HG03280 (cell line): ENCODE results near the gene CENPVL2.
"Not testable (repeated sequence)": the region's sequence is repeated elsewhere in the genome, so short reads cannot be mapped to it uniquely, and the experiment has no call there.

Experiments used
- ATAC-seq: cut with Tn5 transposase; IDR thresholded peaks from one replicate; pipeline ENCODE4 v1.9.1; 2021; ENCODE audit warnings: mild to moderate bottlenecking, moderate library complexity; ENCODE audit not compliant: unreplicated experiment

Gene CENPVL2

DNA sequence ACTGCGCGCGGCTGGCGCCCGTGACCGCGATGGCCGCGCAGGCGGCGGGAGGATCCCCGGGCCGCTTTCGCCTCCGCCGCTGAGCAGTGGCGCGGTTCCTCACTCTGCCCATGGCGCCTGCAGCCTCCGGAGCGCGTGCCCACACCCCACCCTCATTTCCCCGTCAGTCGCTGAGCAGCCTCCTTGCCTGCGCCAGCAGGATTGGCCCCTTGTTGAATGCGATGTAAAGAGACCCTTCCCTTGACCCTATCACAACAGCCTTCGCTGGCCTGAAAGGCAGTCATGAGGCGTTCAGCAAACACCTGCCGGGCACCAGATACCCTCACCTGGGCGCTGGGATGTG, at the start of gene CENPVL2:
Gene CENPVL2 (minus strand): TSS at position 112 of the 343 bp plus-strand sequence. CDS start 0 bp downstream, at position 112.
- ATAC-seq: not testable (repeated sequence)

DNA sequence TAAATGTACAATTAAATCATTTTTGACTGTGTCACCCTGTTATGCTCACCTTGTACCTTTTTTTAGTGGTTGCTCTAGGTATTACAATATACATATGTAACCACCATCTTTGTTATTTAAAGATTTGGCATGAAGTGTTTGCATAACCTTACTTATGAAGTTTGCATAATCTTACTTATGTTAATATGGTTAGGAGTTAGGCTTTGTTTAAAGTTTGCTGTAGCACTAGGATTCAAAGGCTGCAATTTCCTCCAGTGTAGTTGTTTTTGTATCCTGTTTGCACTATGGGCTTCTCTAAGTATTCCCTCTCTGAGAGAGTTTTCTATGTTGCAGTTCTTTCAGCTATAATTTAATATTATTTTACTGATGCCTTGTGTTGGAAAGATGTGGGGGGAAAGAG, 45.6 kb upstream of the CENPVL2 start:
- ATAC-seq: no peak

DNA sequence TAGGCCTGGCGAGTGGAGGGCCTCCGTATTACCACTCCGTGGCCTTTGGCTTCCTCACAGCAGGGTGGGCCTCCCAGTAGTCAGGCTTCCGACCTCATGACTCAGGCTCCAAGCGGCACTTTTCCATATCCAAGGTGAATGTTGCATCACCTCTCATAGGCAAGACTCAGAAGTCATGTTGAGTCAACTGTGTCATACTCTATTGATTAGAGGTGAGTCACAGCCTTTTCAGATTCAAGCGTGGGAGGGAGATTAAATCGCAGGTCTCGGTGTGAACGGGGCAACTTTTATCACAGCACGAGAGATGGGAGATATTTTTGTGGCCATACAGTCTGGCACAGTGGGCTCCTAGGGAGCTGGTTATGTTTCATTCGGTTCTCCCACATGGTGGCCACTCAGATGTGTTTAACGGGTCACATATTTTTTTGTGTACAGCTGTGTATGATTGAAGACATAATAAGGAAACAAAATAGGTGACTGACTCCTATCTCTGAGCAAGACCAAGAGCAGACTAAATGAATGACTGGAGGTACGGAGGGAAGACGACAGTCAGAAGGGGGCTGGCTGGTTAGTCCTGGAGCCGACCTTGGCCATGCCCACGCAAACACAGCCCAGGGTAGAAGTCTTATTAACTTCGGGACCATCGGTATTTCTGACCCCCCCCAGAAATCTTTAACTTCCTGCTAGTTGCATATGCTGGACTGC, 30.5 kb upstream of the CENPVL2 start:
- not testable (repeated sequence) for ATAC-seq

DNA sequence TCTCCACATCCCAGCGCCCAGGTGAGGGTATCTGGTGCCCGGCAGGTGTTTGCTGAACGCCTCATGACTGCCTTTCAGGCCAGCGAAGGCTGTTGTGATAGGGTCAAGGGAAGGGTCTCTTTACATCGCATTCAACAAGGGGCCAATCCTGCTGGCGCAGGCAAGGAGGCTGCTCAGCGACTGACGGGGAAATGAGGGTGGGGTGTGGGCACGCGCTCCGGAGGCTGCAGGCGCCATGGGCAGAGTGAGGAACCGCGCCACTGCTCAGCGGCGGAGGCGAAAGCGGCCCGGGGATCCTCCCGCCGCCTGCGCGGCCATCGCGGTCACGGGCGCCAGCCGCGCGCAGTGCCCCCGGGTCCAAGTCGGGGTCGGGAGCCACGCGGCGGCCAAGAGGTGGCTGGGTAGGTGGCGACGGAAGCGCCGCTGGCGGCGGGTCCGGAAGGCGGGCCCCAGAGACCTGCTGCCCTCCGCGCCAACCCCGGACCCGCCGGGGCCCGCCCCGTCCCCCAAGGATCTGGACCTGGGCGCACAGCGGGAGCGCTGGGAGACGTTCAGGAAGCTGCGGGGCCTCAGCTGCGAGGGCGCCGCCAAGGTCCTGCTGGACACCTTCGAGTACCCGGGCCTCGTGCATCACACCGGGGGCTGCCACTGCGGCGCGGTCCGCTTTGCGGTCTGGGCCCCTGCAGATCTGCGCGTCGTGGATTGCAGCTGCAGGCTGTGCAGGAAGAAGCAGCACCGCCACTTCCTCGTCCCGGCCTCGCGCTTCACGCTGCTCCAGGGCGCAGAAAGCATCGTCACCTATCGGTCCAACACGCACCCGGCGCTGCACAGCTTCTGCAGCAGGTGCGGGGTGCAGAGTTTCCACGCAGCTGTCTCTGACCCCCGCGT, 27.9 kb upstream of the CENPVL2 start, which contains the start of gene CENPVL1:
Gene CENPVL1 (plus strand): TSS at position 236 of the 888 bp plus-strand sequence. CDS start 0 bp downstream, at position 236.
- ATAC-seq: not testable (repeated sequence)

DNA sequence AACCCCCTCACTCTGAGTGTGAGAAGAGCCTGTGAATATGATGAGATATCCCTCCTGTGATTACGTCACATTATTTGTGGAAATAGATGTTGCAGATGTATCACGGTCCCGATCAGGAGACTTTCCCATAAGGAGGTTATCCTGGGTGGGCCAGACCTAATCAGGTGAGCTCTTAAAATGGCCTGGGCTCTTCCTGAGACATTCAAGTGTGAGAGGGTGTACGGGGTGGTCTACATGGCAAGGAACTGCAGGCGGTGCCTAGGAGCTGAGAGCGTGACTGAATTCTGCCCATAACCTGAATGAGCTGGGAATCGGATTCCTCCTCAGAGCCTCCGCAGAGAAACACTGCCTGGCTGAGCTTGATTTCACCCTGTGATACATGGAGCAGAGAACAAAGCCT, 14.8 kb upstream of the CENPVL2 start:
- no peak for ATAC-seq

DNA sequence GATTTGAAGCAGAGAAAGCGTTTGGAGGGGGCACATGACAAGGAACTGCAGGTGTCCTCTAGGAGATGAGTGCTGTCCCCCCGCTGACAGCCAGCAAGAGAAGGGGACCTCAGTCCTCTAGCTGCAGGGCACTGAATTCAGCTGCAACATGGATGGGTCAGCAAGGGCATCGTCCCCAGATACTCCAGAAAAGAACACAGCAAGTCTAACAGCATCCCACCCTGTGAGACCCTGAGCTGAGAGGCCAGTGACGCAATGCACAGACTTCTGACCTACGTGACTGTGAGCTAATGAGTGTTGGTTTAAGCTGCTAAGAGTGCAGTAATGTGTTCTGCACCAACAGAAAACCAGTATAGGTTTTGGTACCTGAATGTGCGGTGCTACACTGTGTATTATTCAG, 11.6 kb upstream of the CENPVL2 start:
- no peak for ATAC-seq

DNA sequence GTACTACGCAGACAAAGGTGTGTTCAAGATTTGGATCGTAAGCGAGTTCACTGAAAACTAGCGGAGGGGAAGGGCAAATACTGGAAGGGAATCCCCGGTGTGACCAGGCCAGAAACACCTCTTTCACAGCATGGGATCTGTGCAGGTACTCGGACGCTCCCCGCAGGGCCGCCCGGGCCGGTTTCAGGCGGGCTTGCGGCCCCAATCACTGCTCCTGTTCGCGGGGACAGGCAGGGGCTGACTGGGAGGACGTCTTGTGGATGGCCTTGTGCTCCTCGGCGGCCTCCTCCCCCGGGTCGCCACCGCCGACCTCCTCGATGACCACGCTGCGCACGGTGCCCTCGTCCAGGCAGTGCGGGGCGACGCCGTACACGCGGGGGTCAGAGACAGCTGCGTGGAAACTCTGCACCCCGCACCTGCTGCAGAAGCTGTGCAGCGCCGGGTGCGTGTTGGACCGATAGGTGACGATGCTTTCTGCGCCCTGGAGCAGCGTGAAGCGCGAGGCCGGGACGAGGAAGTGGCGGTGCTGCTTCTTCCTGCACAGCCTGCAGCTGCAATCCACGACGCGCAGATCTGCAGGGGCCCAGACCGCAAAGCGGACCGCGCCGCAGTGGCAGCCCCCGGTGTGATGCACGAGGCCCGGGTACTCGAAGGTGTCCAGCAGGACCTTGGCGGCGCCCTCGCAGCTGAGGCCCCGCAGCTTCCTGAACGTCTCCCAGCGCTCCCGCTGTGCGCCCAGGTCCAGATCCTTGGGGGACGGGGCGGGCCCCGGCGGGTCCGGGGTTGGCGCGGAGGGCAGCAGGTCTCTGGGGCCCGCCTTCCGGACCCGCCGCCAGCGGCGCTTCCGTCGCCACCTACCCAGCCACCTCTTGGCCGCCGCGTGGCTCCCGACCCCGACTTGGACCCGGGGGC, 567 bp downstream of the CENPVL2 start:
- ATAC-seq: not testable (repeated sequence)

DNA sequence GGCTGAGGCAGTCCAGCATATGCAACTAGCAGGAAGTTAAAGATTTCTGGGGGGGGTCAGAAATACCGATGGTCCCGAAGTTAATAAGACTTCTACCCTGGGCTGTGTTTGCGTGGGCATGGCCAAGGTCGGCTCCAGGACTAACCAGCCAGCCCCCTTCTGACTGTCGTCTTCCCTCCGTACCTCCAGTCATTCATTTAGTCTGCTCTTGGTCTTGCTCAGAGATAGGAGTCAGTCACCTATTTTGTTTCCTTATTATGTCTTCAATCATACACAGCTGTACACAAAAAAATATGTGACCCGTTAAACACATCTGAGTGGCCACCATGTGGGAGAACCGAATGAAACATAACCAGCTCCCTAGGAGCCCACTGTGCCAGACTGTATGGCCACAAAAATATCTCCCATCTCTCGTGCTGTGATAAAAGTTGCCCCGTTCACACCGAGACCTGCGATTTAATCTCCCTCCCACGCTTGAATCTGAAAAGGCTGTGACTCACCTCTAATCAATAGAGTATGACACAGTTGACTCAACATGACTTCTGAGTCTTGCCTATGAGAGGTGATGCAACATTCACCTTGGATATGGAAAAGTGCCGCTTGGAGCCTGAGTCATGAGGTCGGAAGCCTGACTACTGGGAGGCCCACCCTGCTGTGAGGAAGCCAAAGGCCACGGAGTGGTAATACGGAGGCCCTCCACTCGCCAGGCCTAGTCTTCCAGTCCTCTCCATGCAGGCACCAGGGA, 2.8 kb downstream of the CENPVL2 start:
- not testable (repeated sequence) for ATAC-seq

DNA sequence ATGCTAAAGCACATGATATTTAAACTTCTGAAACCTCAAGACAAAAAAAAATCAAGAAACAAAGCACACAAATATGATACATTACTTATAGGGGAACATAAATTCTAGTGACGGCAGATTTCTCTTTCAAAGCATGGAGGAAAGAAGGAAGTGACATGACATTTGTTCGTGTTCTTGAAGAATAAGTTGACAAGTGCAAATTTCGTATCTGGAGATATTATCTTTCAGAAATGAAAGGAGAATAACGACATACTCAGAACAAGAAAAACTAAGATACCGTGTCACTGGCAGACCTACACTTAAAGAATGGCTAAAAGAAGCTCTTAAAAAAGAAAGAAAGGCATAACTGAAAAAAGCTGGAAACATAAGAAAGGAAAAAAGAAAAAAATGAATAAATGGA, 16.6 kb downstream of the CENPVL2 start:
- ATAC-seq: no peak

DNA sequence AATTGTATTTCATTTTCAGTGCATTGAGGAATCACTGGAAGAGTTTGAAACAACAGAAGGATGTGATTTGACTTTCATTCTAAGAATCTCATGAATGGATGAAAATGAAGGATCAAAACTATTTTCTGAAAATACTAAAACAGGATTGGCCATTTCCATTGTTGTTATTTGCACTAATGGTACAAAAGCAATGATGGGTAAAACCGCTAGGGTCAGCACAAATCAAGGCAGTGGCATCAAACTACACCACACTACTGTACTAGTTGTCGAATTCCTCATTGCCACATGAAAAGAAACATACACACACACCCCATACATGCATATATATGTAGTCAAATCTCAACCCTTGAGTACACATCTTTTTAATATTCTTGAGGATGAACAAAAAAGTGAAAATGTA, 39.3 kb downstream of the CENPVL2 start:
- no peak for ATAC-seq

DNA sequence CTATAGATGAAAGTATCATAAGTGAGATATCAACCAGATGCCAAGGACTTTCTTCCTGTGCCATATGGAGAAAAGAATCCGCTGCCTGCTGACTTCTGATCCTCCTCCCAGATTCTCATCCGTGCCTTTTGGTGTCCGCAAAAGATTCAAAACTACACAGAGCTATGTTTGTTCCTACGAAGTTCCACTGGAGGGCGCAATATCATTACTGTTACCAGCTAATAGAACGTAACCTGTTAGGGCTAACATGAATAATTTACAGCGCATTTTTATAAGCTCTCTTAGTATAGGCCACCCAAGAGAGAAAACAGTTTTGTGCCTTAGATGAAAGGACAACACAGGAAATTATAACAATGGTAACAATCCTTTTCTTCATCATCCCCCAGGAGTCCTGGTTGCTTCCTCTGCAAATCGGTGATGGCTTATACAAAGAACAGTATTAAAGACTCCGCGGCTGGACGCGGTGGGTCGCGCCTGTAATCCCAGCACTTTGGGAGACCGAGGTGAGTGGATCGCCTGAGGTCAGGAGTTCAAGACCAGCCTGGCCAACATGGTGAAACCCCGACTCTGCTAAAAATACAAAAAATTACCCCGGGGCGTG, 41.1 kb downstream of the CENPVL2 start:
- no peak for ATAC-seq

DNA sequence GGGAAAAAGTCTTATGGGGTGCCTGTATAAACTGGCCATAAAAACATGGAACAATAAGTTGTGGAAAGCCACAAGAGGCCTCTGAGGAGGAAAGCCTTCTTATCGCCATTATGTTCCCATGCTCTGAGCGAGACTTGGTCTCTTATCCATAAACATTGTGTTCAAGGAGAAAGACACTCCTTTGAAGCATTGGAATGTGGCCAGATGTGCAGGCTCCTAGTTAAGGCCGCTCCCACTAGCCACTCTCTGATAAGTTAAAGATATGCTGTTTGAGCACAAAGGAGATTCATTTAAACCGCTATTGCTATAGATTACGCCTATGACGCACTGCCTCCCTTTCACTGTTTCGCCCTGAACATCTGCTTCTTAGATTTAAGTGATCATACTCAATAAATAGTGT, 46.1 kb downstream of the CENPVL2 start:
- not testable (repeated sequence) for ATAC-seq
